HuH-7.5 (cell line): ENCODE results near the gene EML5.

Source experiments
- DNase-seq: peaks from one replicate; pipeline ENCODE4 v3.0.0; 2011; ENCODE audit warnings: low spot score

Gene EML5

DNA sequence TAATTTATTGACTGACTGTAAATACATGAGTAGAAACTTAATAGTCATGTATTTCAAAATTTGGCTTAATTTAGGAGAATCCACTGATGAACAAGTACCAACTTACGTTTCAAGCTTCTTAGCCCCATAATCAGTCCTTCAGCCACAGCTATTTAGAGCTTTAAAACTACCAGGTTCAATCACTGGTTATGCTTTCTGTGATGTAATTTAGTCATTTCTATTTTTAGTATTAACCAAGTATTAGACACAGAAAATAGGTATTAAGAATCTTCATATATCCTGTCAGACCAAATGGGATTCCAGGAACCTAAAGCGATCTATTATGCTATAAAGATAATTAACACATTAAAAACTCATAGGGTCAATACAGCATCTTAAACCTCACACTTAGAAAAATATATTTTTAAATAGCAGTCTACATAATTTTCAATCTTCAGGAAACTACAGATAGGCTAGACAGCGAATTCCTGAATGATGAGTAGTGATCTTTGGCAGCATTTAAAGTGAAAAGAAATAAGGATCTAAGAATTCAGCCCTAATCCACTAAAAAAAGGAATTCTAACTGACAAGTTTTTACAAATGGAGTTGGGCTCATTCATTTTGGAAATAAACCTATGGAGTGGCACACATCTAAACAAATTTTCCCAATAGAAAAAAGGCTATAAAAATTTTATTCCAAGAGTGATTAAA lies 178.4 kb downstream of the EML5 start:
- DNase-seq: no peak

DNA sequence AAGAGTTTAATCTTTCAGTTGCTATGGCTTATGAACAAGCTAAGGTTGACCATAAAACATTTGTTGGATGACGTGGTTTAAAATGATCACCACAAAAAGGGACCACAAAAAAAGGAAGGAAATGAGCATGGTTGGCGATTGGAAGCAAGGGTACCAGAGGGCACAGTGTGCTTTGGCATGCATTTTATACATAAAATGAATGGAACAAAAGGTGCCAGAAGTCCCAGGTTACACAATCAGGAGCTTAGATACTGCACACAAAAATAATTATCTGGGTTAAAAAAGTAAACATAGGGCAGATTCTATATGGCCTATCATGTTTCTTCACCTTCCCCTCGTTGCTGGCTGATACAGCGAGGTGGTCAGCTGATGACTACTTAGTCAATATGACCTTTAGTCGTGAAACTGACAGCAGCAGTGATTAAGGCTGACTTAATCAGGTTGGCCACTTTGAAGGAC lies 179.2 kb downstream of the EML5 start:
- DNase-seq: peak; percentile 19

DNA sequence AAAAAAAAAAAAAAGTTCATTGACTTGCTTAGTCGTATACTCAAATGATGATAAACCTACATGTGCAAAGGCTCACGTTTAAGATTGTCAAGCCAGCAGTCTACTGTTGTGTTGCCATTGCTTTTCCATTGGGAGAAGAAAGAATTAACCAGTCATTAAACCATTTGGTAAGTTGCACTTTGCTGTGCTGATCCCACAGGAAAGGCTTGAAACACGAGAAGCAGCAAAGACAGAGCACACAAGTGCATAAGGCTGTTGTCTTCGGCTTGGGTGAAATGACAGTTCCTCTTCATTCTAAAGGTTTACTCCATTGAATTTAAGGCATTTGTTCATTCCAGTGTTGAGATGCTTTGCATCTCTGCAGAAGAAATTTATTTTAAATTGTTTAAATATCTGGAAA lies 179.8 kb downstream of the EML5 start:
- DNase-seq: no peak

DNA sequence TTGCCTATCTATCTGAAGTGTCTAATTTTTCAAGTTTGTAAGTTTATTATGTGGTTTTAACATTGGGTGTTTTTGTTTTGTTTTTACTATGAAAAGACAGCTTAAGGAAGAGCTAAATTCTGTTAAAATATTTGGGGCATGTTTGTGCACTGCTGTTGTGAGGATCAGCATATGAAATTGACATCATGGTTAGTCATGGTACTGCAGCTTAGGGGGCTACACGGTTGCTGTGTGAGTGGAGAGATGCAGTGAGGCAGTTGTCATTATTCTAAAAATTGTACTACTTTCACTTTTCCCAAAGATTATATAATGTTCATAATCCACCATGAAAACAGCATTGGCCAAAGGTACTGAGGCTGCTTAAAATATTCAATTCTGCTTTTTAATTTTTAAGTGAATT lies 180.9 kb downstream of the EML5 start:
- no peak for DNase-seq

DNA sequence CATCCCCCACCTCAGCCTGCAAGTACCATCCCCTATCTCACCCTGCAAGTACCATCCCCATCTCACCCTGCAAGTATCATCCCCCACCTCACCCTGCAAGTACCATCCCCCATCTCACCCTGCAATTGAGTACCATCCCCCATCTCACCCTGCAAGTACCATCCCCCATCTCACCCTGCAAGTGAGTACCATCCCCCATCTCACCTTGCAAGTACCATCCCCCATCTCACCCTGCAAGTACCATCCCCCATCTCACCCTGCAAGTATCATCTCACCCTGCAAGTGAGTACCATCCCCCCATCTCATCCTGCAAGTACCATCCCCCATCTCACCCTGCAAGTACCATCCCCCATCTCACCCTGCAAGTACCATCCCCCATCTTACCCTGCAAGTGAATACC lies 184.9 kb downstream of the EML5 start:
- no peak for DNase-seq

DNA sequence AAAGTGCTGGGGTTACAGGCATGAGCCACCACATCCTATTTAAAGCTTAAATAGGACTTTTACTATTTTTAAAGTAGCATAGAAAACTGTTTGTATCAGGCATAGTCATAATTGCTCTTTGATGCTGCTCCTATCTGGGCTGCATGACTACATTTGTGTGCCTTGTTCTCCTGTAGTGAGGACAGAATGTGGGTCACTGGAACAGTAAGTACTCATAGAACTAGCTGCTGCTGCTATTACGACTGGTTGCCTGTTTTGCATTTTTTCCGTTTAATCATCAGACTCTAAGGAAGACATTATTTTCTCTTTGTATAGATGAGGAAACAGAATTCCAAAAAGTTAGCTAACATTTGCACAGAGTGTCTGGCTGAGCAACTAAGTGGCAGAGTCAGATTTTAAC lies 187.2 kb downstream of the EML5 start:
- DNase-seq: no peak

DNA sequence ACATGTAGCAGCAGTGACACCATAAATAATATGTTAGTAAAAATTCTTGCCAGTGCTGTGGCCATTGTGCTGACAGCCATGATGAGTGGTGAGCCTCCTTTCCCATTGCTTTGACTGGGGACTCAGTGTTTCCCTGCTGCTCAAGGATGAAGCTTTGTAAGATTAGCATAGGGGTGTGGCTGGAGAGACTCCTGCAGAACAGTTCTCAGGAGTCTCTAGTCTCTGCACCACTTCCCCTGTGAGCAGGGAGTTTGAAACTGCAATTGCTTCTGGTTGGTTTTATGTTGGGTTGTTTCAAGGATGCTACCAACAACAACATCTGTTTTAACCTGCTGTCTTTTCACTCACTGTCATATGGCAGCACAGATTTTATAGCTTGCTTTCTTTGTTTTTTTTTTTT lies 188.5 kb downstream of the EML5 start:
- no peak for DNase-seq

DNA sequence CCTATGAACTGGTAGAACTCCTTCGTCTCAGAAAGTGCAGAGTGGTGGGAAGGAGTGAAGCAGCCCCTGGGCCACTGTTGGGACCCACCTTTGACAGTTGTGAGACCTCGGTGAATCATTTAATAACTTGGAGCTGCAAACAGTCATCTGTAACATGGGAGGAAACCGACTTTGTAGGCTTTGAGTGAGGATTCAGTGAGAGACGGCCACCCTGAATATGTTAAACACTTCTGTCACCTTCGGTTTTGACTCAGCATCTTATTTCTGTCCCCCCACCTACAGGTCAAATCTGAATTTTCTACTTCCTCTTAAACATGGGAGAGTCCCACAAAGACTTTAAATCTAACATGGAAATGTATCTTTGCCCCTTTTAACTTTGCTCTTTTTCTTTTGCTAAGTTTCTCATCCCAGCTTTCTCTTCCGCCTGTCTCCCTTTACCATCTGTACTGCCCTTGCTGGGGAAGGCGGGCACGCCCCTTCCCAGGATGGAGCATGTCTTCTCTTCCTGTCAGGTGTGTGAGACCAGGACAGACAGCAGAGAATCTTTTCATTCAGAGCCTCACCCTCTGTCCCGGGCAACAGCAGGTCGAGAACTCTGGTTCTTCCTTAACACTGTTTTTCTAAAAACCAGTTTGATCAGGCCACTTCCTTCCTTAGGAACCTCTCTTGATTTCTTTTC lies 192.9 kb downstream of the EML5 start:
- no peak for DNase-seq

DNA sequence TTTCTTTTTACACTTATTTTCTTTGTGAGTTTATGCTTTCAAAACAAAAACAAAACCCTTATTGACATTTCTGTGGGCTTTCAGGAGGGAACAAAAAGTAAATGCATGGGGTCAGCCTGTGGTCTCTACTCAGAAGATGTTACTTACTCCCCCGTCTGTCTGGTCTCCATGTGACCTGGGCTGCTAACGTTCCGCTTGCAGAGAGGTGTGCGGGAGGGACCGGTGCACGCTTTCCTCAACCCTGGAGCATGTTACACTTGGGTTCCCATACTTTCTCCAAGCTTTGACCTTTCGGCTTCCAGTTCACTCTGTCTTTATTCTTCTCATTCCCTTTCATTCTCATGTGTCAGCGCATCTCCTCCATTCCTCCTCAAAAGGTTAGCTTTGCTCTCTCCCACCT lies 193.4 kb downstream of the EML5 start:
- DNase-seq: no peak

DNA sequence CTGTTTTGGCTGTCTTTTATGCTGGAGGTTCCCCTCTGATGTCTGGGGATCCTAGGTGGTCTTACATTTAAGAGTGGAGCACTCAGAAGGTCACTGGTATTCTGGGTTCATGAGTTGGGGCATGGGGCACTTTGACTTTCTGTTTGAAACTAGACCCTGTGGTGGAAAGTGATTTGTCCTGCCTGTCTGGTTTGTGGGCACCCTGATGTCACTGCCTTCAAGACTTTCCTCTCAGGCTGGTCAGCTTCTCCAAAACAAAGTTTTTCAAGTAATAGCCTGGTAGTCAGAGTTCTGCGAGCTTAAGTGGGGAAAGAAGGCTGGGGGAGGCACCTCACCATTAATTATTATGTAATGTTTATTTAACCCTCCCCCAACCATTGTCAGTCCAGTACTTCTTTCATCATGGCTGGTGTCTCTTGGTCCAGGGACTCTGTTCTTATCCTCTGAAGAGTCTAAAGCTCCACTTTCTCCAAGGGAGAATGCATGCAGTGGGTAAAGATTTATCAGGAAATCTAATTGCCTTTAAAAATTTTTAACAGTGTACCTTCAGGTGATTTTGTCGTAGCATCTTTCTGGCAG lies 194.6 kb downstream of the EML5 start:
- no peak for DNase-seq

DNA sequence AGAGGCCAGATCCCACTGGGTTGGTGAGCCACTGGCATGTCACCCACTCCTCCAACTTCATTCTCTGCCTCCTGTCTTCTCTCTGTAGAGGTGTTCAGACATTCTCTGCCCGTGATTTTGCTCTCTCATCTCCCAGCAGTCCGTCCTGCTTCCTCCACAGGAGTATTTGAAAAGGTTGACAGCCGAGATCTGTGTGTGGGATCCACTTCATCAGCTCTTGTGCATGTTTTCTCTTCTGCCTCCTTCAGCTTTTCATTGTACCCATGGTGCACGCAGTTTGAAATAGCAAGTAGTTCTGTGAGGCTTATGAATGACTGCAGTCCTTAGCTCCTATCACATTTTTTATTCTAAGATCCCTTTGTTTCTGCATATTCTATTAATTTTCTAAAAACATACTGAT lies 195.2 kb downstream of the EML5 start:
- no peak for DNase-seq

DNA sequence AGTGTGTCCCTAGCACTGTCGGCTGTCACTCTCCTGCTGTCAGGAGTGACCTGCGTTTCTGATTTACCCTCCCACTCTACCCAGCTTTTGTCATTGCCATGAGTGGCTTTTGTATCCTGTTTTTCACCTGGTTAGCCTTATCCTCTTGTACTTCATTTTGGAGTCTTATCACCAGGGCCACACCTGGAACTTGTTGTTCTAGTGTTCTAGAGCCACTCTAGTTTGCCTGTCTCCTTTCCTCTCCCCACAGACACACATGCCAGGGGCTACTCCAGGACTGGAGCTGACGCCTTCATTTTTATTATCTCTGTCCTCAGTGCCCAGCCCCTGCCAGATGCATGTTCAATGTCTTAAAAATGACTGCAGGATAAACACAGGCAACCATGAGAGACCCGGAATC lies 195.7 kb downstream of the EML5 start:
- no peak for DNase-seq

DNA sequence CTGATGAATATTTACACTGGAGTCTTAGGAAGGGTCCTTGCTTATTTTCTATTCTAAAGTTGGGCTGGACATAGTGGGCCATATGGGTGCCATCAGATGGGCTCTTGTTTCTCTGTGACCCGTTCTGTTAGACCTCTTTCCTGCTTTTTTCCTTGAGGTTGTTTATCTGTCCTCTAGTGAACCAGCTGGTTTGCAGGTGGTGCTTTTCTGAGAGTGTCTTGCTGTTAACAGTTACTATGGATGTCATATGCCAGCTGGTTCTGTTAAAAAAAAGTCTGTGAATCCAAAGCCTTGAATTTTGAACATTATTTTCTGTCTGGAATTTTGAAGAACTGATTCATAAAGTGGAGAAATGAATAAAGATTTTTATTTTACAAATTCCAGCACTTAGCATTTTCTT lies 200.7 kb downstream of the EML5 start:
- DNase-seq: no peak

DNA sequence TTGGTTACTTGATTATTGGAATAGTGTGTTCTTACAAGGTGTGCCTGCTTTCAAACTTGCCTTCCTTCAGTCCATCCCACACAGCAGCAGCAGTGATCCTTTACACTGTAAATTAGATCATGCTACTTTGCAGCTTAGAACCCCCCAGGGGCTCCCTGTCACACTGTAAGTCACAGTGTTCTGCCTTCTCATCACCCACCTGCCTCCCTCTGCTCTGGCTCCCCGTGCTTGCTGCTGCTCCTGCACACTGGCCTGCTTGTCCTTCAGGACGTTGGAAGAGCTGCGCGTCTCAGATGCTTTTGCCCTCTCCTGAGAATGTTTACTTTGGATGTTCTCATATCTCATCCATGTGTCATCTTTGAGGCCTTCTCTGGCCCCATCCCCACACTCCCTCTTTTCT lies 202.6 kb downstream of the EML5 start:
- no peak for DNase-seq

DNA sequence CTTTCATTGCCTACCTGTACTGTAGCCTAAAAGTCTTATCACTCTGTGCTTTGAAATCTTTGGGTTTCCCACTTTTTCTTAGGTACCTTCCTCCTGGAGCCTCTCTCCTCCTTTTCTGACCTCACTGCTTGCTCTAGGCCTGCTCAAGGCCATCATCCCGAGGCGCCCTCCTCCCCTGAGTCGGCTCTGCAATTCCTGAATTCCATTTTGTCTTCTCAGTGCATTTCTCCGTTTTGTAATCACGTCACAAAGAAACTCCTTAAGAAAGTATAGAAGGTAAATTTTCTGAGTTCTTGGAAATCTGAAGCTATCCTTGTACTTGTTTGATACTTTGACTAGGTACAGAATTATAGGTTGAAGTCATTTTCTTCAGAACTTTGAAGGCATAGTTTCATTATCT lies 204.7 kb downstream of the EML5 start:
- no peak for DNase-seq

DNA sequence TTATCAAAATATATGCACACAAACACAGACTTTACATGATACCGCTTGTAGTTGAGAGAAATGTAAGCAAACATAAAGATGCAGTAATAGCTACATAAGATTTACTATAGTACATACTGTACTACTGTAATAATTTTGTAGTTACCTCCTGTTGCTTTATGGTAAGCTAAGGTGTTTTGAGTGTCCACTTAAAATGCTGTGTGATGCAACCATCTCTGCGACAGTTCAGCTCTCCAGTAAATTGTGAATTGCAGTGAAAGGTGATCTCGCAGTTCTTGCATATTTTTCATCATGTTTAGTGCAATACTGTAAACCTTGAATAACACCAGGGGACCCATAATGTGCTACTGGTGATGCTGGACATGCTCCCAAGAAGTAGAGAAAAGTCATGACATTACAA lies 208.3 kb downstream of the EML5 start:
- DNase-seq: no peak

DNA sequence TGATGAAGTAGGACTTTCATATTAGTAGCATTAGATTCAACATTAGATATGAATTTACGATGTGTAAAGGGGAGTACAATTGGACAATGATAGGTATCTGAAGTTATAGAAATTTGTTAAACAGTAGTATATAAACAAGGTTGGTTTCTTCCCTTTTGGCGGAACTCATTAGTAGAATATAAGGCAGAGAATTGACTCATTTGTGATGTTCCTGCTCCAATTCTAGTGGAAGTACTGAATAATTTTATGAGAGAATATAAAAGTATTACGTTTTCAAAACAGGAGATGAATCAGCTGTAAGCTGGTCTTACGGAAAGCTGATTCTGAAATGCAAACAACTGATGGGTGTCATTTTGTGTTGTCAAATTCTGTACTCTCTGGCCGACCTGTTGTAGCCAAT lies 216.5 kb downstream of the EML5 start:
- no peak for DNase-seq

DNA sequence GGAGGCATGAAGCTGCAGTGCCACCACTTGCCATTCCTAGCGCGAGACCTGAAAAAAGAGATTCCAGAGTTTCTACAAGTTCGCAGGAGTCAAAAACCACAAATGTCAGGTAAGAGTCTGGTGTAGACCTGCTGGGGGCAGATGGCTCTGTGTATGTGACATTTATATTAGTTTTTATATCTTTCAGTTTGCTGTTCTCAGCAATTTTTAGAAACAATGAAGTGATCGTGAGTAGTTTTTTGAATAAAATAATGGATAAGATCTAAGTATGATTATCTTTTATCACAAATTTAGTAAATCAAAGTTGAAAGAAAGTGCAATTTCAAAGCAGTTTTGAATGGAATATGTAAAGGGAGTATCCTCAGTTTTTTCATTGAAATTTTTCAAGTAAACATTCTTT lies 220.6 kb downstream of the EML5 start:
- DNase-seq: no peak

DNA sequence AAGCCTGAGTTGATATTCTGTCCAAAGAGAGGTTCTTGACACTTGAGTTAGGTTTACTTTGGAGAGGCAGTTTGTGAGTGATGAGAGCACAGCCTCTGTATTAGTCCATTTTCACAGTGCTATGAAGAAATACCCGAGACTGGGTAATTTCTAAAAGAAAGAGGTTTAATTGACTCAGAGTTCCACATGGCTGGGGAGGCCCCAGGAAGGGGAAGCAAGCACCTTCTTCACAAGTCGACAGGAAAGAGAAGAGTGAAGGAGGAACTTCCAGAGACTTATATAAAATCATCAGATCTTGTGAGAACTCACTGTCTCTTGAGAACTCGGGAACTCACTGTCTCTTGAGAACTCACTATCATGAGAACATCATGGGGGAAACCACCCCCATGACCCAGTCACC lies 224.6 kb downstream of the EML5 start:
- no peak for DNase-seq

DNA sequence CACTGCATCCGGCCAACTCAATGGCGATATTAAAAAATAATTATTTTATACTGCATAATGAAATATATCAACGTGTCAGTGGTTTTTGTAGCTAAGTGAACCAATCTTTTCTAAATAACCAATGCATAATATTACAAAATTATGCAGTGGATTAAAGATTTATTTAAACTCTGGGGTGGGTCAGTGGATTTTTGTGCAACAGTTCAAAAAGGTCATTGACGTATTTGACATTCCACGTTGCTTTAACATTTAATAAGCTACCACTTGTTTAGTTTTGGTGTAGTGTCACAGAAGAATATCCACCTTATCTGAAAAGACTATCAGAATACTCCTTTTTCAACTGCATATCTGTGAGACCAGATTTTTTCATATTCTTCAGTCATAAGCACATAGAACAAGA lies 227.3 kb downstream of the EML5 start:
- no peak for DNase-seq

DNA sequence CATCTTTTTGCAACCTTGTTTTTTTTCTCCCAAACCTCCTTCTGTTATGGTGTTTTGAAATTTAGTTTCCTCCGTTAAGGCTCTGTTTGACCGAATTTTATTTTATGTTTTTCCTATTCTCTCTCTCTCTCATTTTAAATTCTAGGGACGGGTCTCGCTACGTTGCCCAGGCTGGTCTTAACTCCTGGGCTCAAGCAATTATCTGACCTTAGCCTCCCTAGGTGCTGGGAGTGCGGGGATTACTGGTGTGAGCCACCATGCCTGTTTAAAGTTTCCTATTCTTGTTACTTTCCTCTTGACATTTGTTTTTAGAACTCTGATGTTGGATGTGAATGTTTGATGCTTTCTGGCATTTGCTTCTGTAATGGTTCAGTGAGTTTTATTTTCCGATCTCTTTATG lies 228.9 kb downstream of the EML5 start:
- DNase-seq: no peak

DNA sequence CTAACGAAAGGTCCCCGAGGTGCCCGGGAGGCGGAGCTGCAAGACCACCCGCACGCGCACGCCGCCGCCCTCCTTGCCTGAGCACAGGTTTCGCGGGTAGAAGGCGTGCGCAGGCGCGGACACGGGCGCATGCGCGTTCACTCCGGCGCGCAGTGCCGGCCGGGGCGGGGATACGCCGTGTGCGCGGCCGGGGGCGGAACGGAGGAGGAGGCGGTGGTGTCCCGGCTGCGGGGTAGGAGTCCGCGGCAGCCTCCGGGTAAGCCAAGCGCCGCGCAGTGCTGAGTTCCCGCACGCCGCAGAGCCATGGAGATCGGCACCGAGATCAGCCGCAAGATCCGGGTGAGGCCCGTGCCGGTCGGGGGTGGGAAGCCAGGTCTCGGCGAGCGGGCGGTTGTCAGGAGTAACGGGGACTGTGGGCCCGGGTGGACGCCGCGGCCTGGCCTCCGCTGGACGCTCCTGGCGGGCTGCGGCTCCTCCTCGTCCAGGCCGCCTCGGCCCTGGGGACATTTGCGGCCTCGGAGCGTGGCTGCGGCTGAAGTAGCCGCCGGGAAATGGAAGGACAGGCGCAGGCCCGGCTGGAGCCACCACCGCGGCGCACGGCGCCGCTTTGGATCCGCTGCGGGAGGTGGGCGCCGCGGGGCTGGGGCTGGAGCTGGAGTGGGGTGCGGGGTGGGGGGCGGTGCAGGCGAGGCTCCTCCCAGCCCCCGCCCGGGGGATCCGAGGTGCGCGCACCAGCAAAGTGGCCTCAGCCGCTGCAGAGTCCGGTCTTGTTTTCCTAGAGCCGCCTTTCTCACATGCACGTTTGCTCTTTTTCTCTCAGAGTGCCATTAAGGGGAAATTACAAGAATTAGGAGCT lies 229.7 kb downstream of the EML5 start, which contains the start of gene ZC3H14:
Gene ZC3H14, plus strand, starts transcription at position 207 of the 856 bp plus-strand sequence. Its CDS starts 97 bp downstream, at position 304.
- peak; percentile 82 for DNase-seq

DNA sequence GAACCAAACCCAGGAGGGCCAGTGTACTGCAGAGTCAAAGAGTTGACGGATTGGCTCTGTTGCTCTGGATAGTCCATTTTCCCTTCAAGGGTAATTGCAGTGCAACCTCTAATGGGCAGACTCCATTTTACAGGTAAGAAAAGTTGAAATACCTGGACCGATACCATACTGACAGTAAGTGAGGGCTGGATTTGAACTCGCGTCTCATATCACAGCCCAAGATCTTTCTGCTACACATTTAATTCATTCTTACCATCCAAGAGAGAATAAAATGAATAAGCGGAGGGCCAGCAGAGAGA lies 230.3 kb downstream of the EML5 start:
- no peak for DNase-seq
